Progenitor cell of endocrine pancreas (in vitro differentiated cells): ENCODE measurements around the gene IGF2BP1. TPM values are rescaled to one million over a fixed set of nuclear protein-coding genes. Genes with fewer than 3 reads are reported as not detected.
A peak's percentile ranks its signal among the peaks of the same experiment; 100 is the strongest.
"Not testable (repeated sequence)": the region's sequence is repeated elsewhere in the genome, so short reads cannot be mapped to it uniquely, and the experiment has no call there.

Experiments used
- DNase-seq: peaks from one replicate; pipeline ENCODE4 v3.0.0; 2021; ENCODE audit warnings: low spot score; ENCODE audit not compliant: unreplicated experiment
- H3K27ac Mint-ChIP-seq: 2 replicates; pipeline ENCODE4 v1.8.0; 2021; ENCODE audit warnings: mild to moderate bottlenecking, moderate library complexity, mixed read lengths
- H3K27me3 Mint-ChIP-seq: 2 replicates; pipeline ENCODE4 v1.8.0; 2021; ENCODE audit warnings: mixed read lengths
- H3K36me3 Mint-ChIP-seq: 2 replicates; pipeline ENCODE4 v1.8.0; 2022; ENCODE audit warnings: mixed read lengths; ENCODE audit not compliant: insufficient read depth
- H3K4me1 Mint-ChIP-seq: 2 replicates; pipeline ENCODE4 v1.8.0; 2021; ENCODE audit warnings: low read depth, mixed read lengths
- H3K4me3 Mint-ChIP-seq: 2 replicates; pipeline ENCODE4 v1.8.0; 2021; ENCODE audit warnings: low read depth, mild to moderate bottlenecking, moderate library complexity, mixed read lengths
- H3K9me3 Mint-ChIP-seq: 2 replicates; pipeline ENCODE4 v1.8.0; 2021; ENCODE audit warnings: low read depth, mixed read lengths
- CTCF ChIP-seq: fragments of 200-600 bp; sonication (generic); IDR thresholded peaks from one replicate; pipeline ENCODE4 v1.5.0; 2021; ENCODE audit warnings: antibody characterized with exemption, mild to moderate bottlenecking; ENCODE audit not compliant: unreplicated experiment
- total RNA-seq: library from RNA; stranded (reverse); gene quantifications from 2 replicates; pipeline ENCODE4 v1.2.1, GENCODE V29; 2021

Gene IGF2BP1
- total RNA-seq, 1 donor from 2014 or later = 326 TPM

DNA sequence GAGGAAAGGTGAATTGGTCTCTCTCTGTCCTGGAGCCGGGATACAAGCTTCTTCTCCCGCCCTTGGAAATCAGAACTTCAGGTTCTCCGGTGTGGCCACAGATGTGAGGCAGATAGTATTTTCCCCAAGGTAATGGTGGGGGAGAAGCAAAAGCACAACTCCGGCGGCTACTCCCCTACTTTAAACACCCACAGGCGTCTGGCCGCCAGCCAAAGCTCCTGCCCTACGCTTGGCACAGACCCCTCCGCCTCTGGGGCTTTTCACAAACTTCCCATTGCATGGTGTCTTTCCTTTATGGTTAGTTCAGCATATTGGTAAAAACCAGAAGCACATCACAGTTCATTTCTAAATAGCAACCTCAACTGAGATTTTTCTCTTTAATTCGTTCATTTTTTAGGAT, 95.9 kb downstream of the IGF2BP1 start:
- Mint-ChIP-seq H3K36me3 (no peaks in the 10 kb centered on the region), H3K27ac (no peak overlapping the region), H3K4me1 (no peaks in the 10 kb centered on the region), H3K27me3 (peaks cover 3% of the 10 kb centered on the region), H3K4me3 (no peak overlapping the region), H3K9me3 (no peaks in the 10 kb centered on the region)
- no peak for DNase-seq
- no peak for TF ChIP-seq CTCF

GRCh38 chr17:49100601-49101000, 103.4 kb downstream of the IGF2BP1 start:
- no peak for TF ChIP-seq CTCF
- no peak for DNase-seq
- Mint-ChIP-seq H3K4me3 (no peak overlapping the region), H3K9me3 (no peaks in the 10 kb centered on the region), H3K27ac (peak overlapping the region; percentile 70), H3K27me3 (no peaks in the 10 kb centered on the region), H3K4me1 (peaks cover 20% of the 10 kb centered on the region), H3K36me3 (no peaks in the 10 kb centered on the region)

DNA sequence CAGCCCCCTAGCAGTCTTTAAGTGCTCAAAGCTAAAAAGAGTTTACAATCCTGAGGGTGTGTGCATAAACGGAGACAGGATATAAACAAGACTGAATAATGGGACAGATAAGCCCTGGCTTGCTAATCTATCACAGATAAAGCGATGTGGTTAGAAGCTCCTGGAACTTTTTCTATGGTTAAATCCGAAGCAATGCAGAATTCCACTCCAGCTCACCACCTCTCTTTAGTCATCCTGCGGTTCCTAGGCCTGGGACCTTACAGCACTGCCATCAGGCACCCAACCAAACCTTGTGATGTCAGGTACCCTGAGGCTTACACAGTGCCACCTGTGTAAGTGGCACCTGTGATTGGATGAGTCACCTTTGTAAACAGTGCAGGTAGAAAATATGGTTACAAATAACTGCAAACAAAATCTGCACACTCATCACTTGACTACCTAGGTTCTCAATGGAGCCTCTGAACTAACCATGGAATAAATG, 103.9 kb downstream of the IGF2BP1 start:
- no peak overlapping the region for H3K4me3 Mint-ChIP-seq
- H3K27ac Mint-ChIP-seq = peak overlapping the region; percentile 70
- no peaks in the 10 kb centered on the region for H3K36me3 Mint-ChIP-seq
- H3K4me1 Mint-ChIP-seq = peaks cover 20% of the 10 kb centered on the region
- TF ChIP-seq CTCF = no peak
- H3K27me3 Mint-ChIP-seq = no peaks in the 10 kb centered on the region
- H3K9me3 Mint-ChIP-seq = no peaks in the 10 kb centered on the region
- no peak for DNase-seq

- not testable (repeated sequence) for H3K27ac Mint-ChIP-seq, H3K36me3 Mint-ChIP-seq, H3K27me3 Mint-ChIP-seq, H3K9me3 Mint-ChIP-seq, DNase-seq, H3K4me3 Mint-ChIP-seq
- peaks cover 26% of the 10 kb centered on the region for H3K4me1 Mint-ChIP-seq
Measured at GRCh38 chr17:49103360-49103759, 106.2 kb downstream of the IGF2BP1 start.

GRCh38 chr17:49104511-49105074, 107.4 kb downstream of the IGF2BP1 start:
- peaks cover 22% of the 10 kb centered on the region for H3K4me1 Mint-ChIP-seq
- H3K27ac Mint-ChIP-seq = no peak overlapping the region
- H3K27me3 Mint-ChIP-seq = no peaks in the 10 kb centered on the region
- no peak overlapping the region for H3K4me3 Mint-ChIP-seq
- DNase-seq = no peak
- no peaks in the 10 kb centered on the region for H3K36me3 Mint-ChIP-seq
- no peak for TF ChIP-seq CTCF
- H3K9me3 Mint-ChIP-seq = no peaks in the 10 kb centered on the region

Other genes starting within 250 kb of the IGF2BP1 start
- 2.9 and 4.0 TPM in 2 replicates for gene TTLL6, start 180.2 kb upstream of the IGF2BP1 start, total RNA-seq
- 85.3 and 92.6 TPM in 2 replicates for gene CALCOCO2, start 166.3 kb upstream of the IGF2BP1 start, total RNA-seq
- gene ATP5MC1, start 104.6 kb upstream of the IGF2BP1 start, total RNA-seq = 40.2 and 45.1 TPM in 2 replicates
- 94.1 and 100 TPM in 2 replicates for gene UBE2Z, start 89.0 kb upstream of the IGF2BP1 start, total RNA-seq
- gene SNF8, start 52.5 kb upstream of the IGF2BP1 start, total RNA-seq = 128 and 133 TPM in 2 replicates
- not detected in 2 replicates for gene GIP, start 28.8 kb upstream of the IGF2BP1 start, total RNA-seq
- 0.07 and 0.11 TPM in 2 replicates for gene B4GALNT2, start 135.4 kb downstream of the IGF2BP1 start, total RNA-seq
- not detected in 2 replicates for gene GNGT2, start 213.2 kb downstream of the IGF2BP1 start, total RNA-seq
- gene ABI3, start 213.3 kb downstream of the IGF2BP1 start, total RNA-seq = not detected in 2 replicates
- gene PHOSPHO1, start 233.4 kb downstream of the IGF2BP1 start, total RNA-seq = not detected in 2 replicates